IMR-90 (cell line): Measurements from ENCODE around the gene PHF20. TPM values are rescaled to one million over a fixed set of nuclear protein-coding genes. Genes with fewer than 3 reads are reported as not detected.

ENCODE experiments used
- ATAC-seq: fragments of 200-7000 bp; cut with Tn5 transposase; 2 replicates; pipeline ENCODE4 v1.9.1; 2020; ENCODE audit warnings: low read depth, mild to moderate bottlenecking, moderate library complexity
- BruUV-seq: library from RNA; stranded (reverse); fragments of 400-500 nt; replicated peaks from 2 replicates; lab custom pipeline; 2021; lab: Mats Ljungman, UMichigan
- CTCF ChIA-PET: fragments of 300-600 bp; formaldehyde crosslinking; extraction: SDS; loops from one replicate; lab custom pipeline; 2021; ENCODE audit warnings: antibody characterized with exemption; lab: Yijun Ruan, JAX
- POLR2A ChIA-PET: fragments of 300-600 bp; sonication (Branson Sonifier 250); formaldehyde crosslinking; loops from one replicate; lab custom pipeline; 2022; ENCODE audit warnings: antibody characterized with exemption; ENCODE audit not compliant: unreplicated experiment; lab: Charles Lee
- DNase-seq: peaks from one replicate; pipeline ENCODE4 v3.0.0; 2013
- H2AFZ ChIP-seq: replicated peaks from 2 replicates; pipeline ENCODE3; 2013; ENCODE audit warnings: low read length, mild to moderate bottlenecking; ENCODE audit not compliant: poor library complexity
- H2AK5ac ChIP-seq: 2 replicates; pipeline ENCODE4 v1.6.1; 2013; ENCODE audit warnings: low read depth, low read length, inconsistent platforms
- H2AK9ac ChIP-seq: replicated peaks from 2 replicates; pipeline ENCODE3; 2013; ENCODE audit warnings: mild to moderate bottlenecking, low read depth, low read length, moderate library complexity; ENCODE audit not compliant: poor library complexity
- H2BK120ac ChIP-seq: 2 replicates; pipeline ENCODE4 v1.6.1; 2013; ENCODE audit warnings: low read depth, low read length, inconsistent platforms
- H2BK15ac ChIP-seq: 3 replicates; pipeline ENCODE4 v1.6.1; 2013; ENCODE audit warnings: low read depth, low read length, inconsistent platforms
- H2BK20ac ChIP-seq: 2 replicates; pipeline ENCODE4 v1.6.1; 2013; ENCODE audit warnings: low read depth, mild to moderate bottlenecking, inconsistent platforms, low read length, moderate library complexity
- H2BK5ac ChIP-seq: 2 replicates; pipeline ENCODE4 v1.6.1; 2013; ENCODE audit warnings: mild to moderate bottlenecking, low read depth, low read length, inconsistent platforms; ENCODE audit not compliant: poor library complexity, severe bottlenecking
- H3K14ac ChIP-seq: replicated peaks from 2 replicates; pipeline ENCODE4 v1.6.1; 2013; ENCODE audit warnings: low read depth, low read length, inconsistent platforms
- H3K18ac ChIP-seq: 2 replicates; pipeline ENCODE4 v1.6.1; 2013; ENCODE audit warnings: low read depth, low read length, control low read depth
- H3K23ac ChIP-seq: 2 replicates; pipeline ENCODE4 v1.6.1; 2013; ENCODE audit warnings: low read depth, low read length, inconsistent platforms
- H3K27ac ChIP-seq: 2 replicates; pipeline ENCODE4 v1.5.1; 2013; ENCODE audit warnings: mild to moderate bottlenecking, control low read depth, low read length; ENCODE audit not compliant: insufficient read depth
- H3K27me3 ChIP-seq: 2 replicates; pipeline ENCODE4 v1.6.1; 2013; ENCODE audit warnings: low read length; ENCODE audit not compliant: control insufficient read depth, insufficient read depth
- H3K36me3 ChIP-seq: 2 replicates; pipeline ENCODE4 v1.6.1; 2013; ENCODE audit warnings: low read length, mixed read lengths; ENCODE audit not compliant: control insufficient read depth, insufficient read depth
- H3K4ac ChIP-seq: 2 replicates; pipeline ENCODE4 v1.6.1; 2013; ENCODE audit warnings: low read depth, low read length, inconsistent platforms
- H3K4me1 ChIP-seq: 2 replicates; pipeline ENCODE4 v1.6.1; 2013; ENCODE audit warnings: low read length, mixed read lengths; ENCODE audit not compliant: control insufficient read depth, insufficient read depth
- H3K4me2 ChIP-seq: 2 replicates; pipeline ENCODE4 v1.6.1; 2013; ENCODE audit warnings: low read depth, mild to moderate bottlenecking, control low read depth, low read length, moderate library complexity
- H3K4me3 ChIP-seq: 2 replicates; pipeline ENCODE4 v1.5.1; 2013; ENCODE audit warnings: low read depth, mild to moderate bottlenecking, control low read depth, low read length, moderate library complexity; ENCODE audit not compliant: insufficient read depth
- H3K56ac ChIP-seq: 2 replicates; pipeline ENCODE4 v1.6.1; 2013; ENCODE audit warnings: low read length, inconsistent platforms; ENCODE audit not compliant: insufficient read depth; ENCODE audit errors: extremely low read depth
- H3K79me1 ChIP-seq, 2 experiments: 2 replicates each; pipeline ENCODE4 v1.6.1; 2013; ENCODE audit warnings: low read length in 2 of 2, inconsistent platforms in 1 of 2, low read depth in 1 of 2
- H3K9ac ChIP-seq: 2 replicates; pipeline ENCODE4 v1.6.1; 2013; ENCODE audit warnings: low read depth, low read length, control low read depth
- H3K9me1 ChIP-seq: 2 replicates; pipeline ENCODE4 v1.6.1; 2013; ENCODE audit warnings: low read length, inconsistent platforms; ENCODE audit not compliant: insufficient read depth
- H3K9me3 ChIP-seq: 2 replicates; pipeline ENCODE4 v1.6.1; 2013; ENCODE audit warnings: low read length; ENCODE audit not compliant: control insufficient read depth, insufficient read depth
- H4K20me1 ChIP-seq: 2 replicates; pipeline ENCODE4 v1.6.1; 2013; ENCODE audit warnings: low read length, inconsistent platforms; ENCODE audit not compliant: insufficient read depth
- H4K5ac ChIP-seq: 2 replicates; pipeline ENCODE4 v1.6.1; 2013; ENCODE audit warnings: mild to moderate bottlenecking, low read depth, low read length, control low read depth
- H4K8ac ChIP-seq, 2 experiments: 2 replicates each; pipeline ENCODE4 v1.6.1; 2013; ENCODE audit warnings: low read depth in 2 of 2, low read length in 2 of 2, control low read depth in 1 of 2, inconsistent platforms in 1 of 2
- H4K91ac ChIP-seq: 2 replicates; pipeline ENCODE4 v1.6.1; 2013; ENCODE audit warnings: low read depth, low read length, inconsistent platforms; ENCODE audit not compliant: insufficient read depth
- BHLHE40 ChIP-seq: fragments of 150-350 bp; IDR thresholded peaks from 2 replicates; pipeline ENCODE4 v1.6.1; 2016; ENCODE audit warnings: mild to moderate bottlenecking, low read depth, low read length
- FOS ChIP-seq: fragments of 150-350 bp; IDR thresholded peaks from 2 replicates; pipeline ENCODE4 v1.6.1; 2016; ENCODE audit warnings: low read depth, low read length
- MAFK ChIP-seq: IDR thresholded peaks from 2 replicates; pipeline ENCODE4 v1.6.1; 2012; ENCODE audit warnings: low read depth, low read length, improper control_type of control experiment
- NFE2L2 ChIP-seq: fragments of 150-350 bp; IDR thresholded peaks from 2 replicates; pipeline ENCODE4 v1.6.1; 2016; ENCODE audit warnings: low read depth, mild to moderate bottlenecking, low read length
- RAD21 ChIP-seq: IDR thresholded peaks from 2 replicates; pipeline ENCODE4 v1.6.1; 2012; ENCODE audit warnings: low read length, improper control_type of control experiment
- SMC3 ChIP-seq: fragments of 150-350 bp; IDR thresholded peaks from 2 replicates; pipeline ENCODE4 v1.6.1; 2016; ENCODE audit warnings: low read depth, mild to moderate bottlenecking, antibody characterized with exemption, low read length, moderate library complexity
- WGBS, 2 experiments: methylation state at CpG; one replicate each; pipeline versions ENCODE4 v1.1.5 to v1.1.7; 2013; ENCODE audit warnings: missing lambda C conversion rate in 2 of 2; ENCODE audit not compliant: insufficient read length in 1 of 2; ENCODE audit errors: extremely low coverage in 2 of 2; 5-methylcytosine and 5-hydroxymethylcytosine counted together
- dilution Hi-C: fragments of 300-500 bp; cut with HindIII; formaldehyde crosslinking; loops from one replicate; pipeline ENCODE4 v1.14.3; 2018; ENCODE audit warnings: low sequenced_read_pairs; ENCODE audit not compliant: unreplicated experiment
- in situ Hi-C: fragments of 300-500 bp; cut with MboI; formaldehyde crosslinking; loops from 3 replicates; pipeline ENCODE4 v1.14.3; 2019; ENCODE audit warnings: low sequenced_read_pairs, inconsistent platforms, mixed read lengths
- intact Hi-C: fragments of 100-400 bp; cut with micrococcal nuclease; formaldehyde crosslinking; loops from 2 replicates; pipeline ENCODE4 v1.10.0; 2022
- polyA plus RNA-seq, 3 experiments: library from polyadenylated mRNA; depleted of rRNA; stranded (reverse); fragments of >200 nt; gene quantifications; 2 replicates each; pipeline ENCODE4 v1.2.3, GENCODE V29; 2012; ENCODE audit warnings: low replicate concordance in 1 of 3
- total RNA-seq: library from RNA; depleted of rRNA; stranded (reverse); fragments of >200 nt; gene quantifications from 2 replicates; pipeline ENCODE4 v1.2.3, GENCODE V29; 2012

Gene PHF20
- total and polyA plus RNA-seq, 2 of the 4 experiments (the other 2 are of a cell fraction): 22.0 to 22.5 TPM

DNA sequence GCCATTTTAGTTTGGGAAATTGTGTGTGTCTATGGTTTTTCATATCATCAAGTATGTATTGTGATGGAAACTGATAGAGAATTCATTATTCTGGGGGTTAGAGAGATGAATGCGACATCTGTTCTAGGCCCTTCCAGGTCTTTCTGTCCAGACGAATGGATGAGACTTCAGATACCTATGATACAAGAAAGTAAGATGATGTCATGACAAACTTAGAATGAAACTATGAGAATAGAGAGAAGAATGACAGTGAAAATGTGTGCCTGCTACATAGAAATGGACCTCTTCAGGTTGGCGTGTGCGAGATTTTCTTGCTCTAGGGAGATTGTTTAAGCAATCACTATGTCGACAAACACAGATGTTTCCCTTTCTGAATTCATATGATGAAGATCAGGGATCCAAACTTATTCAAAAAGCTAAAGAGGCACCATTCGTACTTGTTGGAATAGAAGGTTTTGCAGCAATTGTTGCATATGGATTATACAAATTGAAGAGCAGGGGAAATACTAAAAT is 106.4 kb downstream of the PHF20 start:
- ATAC-seq: no peak
- TF ChIP-seq BHLHE40: no peak
- TF ChIP-seq NFE2L2: no peak
- TF ChIP-seq MAFK: no peak
- no peak for TF ChIP-seq FOS
- TF ChIP-seq RAD21: no peak
- no peak for TF ChIP-seq SMC3
- no peak overlapping the region; the same call in none of the 2 replicates for H3K14ac ChIP-seq
- in situ Hi-C loops: no loop called here
- no peak overlapping the region for H2BK15ac ChIP-seq
- H3K23ac ChIP-seq: 0 out of 2 replicates have a peak overlapping the region, but pooled peaks have one; percentile 47
- H3K79me1 ChIP-seq: peaks cover 18 to 68% of the 10 kb centered on the region in 2 experiments
- dilution Hi-C loops: no loop called here
- no peak overlapping the region for H4K5ac ChIP-seq
- no peak overlapping the region for H3K4me3 ChIP-seq
- H3K27me3 ChIP-seq: no peaks in the 10 kb centered on the region
- H2AFZ ChIP-seq: no peak overlapping the region
- no peak overlapping the region for H3K56ac ChIP-seq
- no peaks in the 10 kb centered on the region for H3K9me3 ChIP-seq
- BruUV-seq: no TSS peak
- H2BK5ac ChIP-seq: peak overlapping the region; percentile 39
- no peak overlapping the region; the same call in 1 of the 2 replicates for H3K4ac ChIP-seq
- H3K9me1 ChIP-seq: peaks cover 18% of the 10 kb centered on the region
- no peaks in the 10 kb centered on the region for H4K20me1 ChIP-seq
- H3K4me2 ChIP-seq: no peak overlapping the region
- H3K27ac ChIP-seq: no peak overlapping the region
- intact Hi-C loops: no loop called here
- ChIA-PET POLR2A (no interaction called here), CTCF (no interaction called here)
- peak overlapping the region; percentile 22; the same call in 1 of the 2 replicates for H2BK20ac ChIP-seq
- H3K18ac ChIP-seq: peak overlapping the region; percentile 3; the same call in 1 of the 2 replicates
- 83% methylated on average over 1 of the region's 6 CpGs; no CpG with 5 or more reads in 1 of the 2 experiments for WGBS, 2 experiments
- no peak overlapping the region for H2BK120ac ChIP-seq
- H4K8ac ChIP-seq: peak overlapping the region in 1 of 2 experiments; percentile 14; a peak in 1 of 4 replicates
- peaks cover 15% of the 10 kb centered on the region for H3K4me1 ChIP-seq
- no peak overlapping the region for H3K9ac ChIP-seq
- no peak overlapping the region for H2AK5ac ChIP-seq
- H3K36me3 ChIP-seq: no peaks in the 10 kb centered on the region; the same call in 1 of the 2 replicates
- no peak overlapping the region for H2AK9ac ChIP-seq
- no peak overlapping the region for H4K91ac ChIP-seq
- peak; percentile 61 for DNase-seq
